T-helper 22 cell (primary cell): ENCODE results near the gene DDX11.
"Not testable (repeated sequence)": the region's sequence is repeated elsewhere in the genome, so short reads cannot be mapped to it uniquely, and the experiment has no call there.

ENCODE experiments used
- DNase-seq: peaks from one replicate; pipeline ENCODE4 v3.0.0-alpha.2; 2020; ENCODE audit warnings: low read depth

Gene DDX11

DNA sequence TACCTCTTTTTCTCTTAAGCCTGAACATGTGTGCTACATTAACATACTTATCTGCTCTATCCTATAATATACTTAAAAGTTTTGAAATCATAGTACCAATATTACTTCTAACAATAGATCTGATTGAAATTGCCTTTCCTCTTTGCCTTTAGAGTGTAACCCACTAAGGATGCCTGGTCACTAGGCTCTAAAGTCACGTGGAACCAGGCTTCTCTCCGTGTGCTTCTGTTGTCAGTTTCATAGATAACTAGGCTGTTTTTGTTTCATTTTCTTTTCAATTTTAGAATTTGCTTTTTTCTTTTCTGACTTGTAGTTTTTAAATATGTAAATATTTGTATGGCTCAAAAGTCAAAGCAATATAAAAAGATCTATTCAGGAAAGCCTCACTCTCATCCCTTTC lies 25.8 kb downstream of the DDX11 start:
- DNase-seq, result not testable (repeated sequence)

GRCh38 chr12:31100503-31101208 lies 27.0 kb downstream of the DDX11 start:
- not testable (repeated sequence) for DNase-seq

- DNase-seq, result not testable (repeated sequence)
These were observed 28.5 kb downstream of the DDX11 start for GRCh38 chr12:31102125-31102524.

- not testable (repeated sequence) for DNase-seq
These were observed 28.9 kb downstream of the DDX11 start for GRCh38 chr12:31102596-31102995.

GRCh38 chr12:31103561-31103975 lies 29.9 kb downstream of the DDX11 start:
- DNase-seq, result not testable (repeated sequence)

DNA sequence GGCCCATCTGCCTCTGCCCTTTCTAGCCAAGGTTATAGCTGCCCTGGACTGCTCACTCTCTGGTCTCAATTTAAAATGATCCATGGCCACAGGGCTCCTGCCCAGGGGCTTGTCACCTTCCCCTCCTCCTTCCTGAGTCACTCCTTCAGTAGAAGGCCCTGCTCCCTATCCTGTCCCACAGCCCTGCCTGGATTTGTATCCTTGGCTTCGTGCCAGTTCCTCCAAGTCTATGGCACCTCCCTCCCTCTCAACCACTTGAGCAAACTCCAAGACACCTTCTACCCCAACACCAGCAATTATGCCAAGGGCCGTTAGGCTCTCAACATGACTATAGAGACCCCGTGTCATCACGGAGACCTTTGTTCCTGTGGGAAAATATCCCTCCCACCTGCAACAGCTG lies 30.6 kb downstream of the DDX11 start:
- DNase-seq, result not testable (repeated sequence)

DNA sequence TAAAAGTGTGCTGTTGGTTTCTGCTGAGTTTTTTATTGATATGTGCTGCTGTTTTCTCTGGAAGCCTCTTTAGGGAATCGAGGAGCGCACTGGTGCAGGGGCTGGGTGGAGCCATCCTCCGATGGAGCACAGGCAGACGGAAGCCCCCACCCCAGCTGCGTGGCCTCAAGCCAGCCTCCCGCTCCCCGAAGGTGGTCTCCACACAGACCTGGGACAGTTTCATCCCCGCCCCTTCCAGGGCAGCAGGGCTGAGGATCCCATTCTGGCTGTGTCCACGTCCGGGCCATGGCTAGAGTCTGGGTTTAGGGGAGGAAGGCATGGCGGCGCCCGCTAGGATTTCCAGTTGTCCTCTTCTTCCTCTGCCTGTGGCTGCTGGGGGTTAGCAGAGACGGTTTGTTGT lies 31.1 kb downstream of the DDX11 start:
- DNase-seq, result not testable (repeated sequence)

GRCh38 chr12:31105668-31106067 lies 32.0 kb downstream of the DDX11 start:
- DNase-seq, result no peak

DNA sequence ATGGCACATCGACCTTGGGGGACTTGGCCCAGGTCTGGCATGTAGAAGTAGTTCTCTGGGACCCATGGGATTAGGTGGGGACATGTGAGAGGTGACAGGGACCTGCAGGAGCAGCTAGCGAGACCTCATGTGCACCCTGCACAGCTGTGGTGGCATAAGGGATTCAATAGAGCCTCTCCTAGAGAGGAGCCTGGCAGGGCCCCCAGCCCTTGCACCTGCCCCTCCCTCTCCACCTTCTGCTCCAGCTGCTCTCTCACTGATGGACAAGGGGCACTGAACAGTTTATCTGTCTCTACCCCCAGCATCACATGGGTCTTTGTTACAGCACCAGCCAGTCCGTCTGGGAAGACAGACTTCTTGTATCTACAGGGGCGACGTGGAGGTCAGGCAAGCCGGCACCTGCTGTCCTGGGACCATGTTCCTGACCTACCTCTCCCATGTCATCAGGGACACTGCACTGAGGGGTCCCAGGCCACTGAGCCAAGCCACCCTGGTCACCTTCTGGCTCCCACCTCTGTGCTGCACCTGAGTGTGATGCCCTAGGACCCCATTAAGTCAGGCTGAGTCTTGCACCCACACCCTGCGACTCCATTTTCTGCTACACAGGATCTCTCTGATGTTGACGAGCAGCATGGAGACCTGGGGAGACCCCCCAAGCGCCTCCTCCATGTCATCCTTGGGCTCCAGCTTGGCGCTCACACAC lies 32.6 kb downstream of the DDX11 start:
- DNase-seq, result no peak

DNA sequence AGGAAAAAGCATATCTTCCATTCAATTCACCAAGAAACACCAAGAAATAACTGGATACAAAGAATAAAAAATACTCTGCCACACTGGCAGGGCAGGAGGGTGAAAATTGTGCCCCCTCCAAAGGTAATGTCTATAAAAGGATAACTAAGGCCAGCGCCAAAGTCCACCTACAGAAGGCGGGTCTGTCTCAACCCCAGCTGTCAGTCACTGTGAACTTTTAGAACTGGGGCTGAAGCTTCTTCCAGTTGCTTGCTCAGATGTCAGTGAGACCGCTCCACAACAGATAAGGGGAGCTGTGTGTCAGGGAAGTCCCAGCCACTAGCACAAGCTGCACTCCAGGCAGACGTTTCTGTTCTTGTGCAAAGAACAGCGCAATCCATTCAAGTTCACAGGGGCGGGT lies 36.1 kb downstream of the DDX11 start:
- DNase-seq, result not testable (repeated sequence)

DNA sequence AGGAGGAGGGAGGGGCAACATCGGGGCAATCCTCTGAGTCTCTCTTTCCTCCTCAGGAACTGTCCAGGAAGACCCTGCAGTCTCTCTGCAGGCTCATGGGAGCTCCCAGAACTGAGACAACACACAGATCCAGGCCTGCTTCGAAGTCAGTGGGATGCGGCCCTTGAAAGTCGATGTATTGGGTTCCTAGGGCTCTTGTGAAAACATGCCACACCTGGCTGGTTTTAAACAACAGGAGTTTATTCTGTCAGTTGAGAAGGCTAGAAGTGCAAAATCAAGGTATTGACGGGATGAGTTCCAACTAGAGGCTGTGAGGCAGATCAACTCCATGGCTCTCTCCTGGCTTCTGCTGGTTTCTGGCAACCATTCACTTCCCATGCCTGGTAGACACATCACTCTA lies 36.6 kb downstream of the DDX11 start:
- DNase-seq, result not testable (repeated sequence)

DNA sequence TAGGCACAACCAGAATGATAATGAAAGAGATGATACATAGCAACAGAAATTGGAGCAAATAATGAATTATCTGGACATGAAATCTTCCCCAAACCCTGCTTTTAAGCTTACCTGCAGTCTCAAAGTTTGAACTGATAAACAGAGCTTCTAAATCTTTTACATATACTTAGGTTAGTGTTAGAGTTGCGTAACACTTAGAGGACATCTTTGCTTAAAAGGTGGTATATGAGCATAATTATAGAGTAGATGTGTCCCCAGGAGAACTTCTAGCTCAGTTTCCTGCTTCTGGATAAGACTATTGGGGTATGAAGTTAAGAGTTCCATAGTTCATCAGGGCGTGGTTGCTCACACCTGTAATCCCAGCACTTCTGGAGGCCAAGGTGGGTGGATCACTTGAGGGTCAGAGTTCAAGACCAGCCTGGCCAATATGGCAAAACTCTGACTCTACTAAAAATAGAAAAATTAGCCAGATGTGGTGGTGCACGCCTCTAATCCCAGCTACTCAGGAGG lies 41.5 kb downstream of the DDX11 start:
- not testable (repeated sequence) for DNase-seq

GRCh38 chr12:31116846-31117202 lies 43.2 kb downstream of the DDX11 start:
- not testable (repeated sequence) for DNase-seq

DNA sequence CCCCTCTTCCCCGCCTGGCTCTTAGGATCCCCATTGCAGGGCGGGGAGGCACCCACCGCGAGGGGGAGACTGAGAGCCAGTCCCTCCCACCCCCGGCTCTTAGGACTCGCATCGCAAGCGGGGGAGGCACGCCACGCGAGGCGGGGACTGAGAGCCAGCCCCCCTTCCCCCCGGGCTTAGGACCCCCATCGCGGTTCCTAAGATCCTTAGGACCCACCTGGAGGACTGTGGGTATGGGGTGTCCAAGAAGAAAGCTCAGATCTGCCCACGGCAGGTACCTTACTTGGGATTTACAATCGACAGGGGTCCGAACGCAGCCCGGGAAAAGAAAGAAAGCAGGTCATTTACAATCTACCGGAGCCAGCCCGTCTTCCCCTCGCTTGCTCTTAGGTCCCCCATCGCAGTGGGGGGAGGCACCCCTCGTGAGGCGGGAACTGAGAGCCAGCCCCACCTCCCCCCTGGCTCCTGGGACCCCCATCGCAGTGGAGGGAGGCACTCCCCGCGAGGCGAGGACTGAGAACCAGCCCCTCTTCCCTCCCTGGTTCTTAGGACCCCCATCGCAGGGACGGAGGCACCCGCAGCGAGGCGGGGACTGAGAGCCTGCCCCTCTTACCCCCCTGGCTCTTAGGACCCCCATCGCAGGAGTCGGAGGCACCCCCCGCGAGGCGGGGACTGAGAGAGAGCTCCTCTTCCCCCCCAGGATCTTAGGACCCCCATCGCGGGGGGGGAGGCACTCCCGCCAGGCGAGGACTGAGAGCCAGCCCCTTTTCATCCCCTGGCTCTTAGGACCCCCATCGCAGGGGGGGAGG lies 43.7 kb downstream of the DDX11 start:
- no peak for DNase-seq

GRCh38 chr12:31118347-31119191 lies 44.9 kb downstream of the DDX11 start:
- DNase-seq, result no peak

DNA sequence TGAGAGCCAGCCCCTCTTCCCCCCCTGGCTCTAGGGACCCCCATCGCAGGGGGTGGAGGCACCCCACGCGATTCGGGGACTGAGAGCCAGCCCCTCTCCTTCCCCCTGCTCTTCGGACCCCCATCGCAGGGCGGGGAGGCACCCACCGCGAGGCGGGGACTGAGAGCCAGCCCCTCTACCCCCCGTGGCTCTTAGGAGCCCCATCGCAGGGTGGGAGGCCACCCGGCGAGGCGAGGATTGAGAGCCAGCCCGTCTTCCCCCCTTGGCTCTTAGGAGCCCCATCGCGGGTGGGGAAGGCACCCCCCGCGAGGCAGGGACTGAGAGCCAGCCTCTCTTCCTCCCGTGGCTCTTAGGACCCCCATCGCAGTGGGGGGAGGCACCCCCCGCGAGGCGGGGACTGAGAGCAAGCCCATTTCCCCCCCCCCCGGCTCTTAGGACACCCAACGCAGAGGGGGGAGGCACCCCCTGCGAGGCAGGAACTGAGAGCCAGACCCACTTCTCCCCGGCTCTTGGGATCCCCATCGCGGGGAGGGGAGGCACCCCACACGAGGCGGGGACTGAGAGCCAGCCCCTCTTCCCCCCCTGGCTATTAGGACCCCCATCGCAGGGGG lies 45.6 kb downstream of the DDX11 start:
- no peak for DNase-seq

DNA sequence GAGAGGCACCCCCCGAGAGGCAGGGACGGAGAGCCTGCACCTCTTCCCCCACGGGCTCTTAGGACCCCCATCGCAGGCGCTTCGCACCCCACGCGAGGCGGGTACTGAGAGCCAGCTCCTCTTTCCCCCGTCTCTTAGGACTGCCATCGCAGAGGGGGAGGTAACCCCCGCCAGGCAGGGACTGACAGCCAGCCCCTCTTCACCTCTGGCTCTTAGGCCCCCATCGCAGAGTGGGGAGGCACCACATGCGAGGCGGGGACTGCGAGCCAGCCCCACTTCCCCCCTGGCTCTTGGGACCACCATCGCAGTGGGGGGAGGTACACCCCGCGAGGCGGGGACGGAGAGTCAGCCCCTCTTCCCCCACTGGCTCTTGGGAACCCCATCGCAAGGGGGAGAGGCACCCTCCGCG lies 46.1 kb downstream of the DDX11 start:
- DNase-seq, result no peak

DNA sequence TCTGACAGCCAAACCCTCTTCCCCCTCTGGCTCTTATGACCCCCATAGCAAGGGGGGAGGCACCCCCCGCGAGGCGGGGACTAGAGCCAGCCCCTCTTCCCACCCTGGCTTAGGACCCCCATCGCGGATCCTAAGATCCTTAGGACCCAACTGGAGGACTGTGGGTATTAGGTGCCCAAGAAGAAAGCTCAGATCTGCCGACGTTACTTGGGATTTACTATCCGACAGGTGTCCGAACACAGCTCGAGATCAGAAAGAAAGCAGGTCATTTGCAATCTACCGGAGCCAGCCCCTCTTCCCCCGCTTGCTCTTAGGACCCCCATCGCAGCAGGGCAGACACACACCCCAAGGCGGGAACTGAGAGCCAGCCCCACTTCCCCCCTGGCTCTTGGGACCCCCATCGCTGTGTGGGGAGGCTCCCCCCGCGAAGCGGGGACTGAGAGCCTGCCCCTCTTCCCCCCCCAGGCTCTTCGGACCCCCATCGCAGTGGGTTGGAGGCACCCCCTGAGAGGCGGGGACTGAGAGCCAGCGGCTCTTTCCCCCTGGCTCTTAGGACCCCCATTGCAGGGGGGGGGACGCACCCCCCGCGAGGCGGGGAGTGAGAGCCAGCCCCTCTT lies 46.8 kb downstream of the DDX11 start:
- no peak for DNase-seq

- not testable (repeated sequence) for DNase-seq
These were observed 47.5 kb downstream of the DDX11 start for GRCh38 chr12:31121022-31121728.

DNA sequence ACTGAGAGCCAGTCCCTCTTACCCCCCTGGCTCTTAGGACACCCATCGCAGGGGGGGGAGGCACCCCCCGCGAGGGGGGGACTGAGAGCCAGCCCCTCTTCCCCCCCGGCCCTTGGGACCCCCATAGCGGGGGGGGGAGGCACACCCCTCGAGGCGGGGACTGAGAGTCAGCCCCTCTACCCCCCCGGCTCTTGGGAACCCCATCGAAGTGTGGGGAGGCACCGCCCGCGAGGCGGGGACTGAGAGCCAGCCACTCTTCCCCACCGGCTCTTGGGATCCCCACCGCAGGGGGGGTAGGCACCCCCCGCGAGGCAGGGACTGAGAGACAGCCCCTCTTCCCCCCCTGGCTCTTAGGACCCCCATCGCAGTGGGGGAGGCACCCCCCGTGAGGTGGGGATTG lies 48.8 kb downstream of the DDX11 start:
- no peak for DNase-seq
